Activated CD8-positive, alpha-beta memory T cell treated with anti-CD3 and anti-CD28 coated beads, Interleukin-2, amount 50 U/mL, for 48 hours (primary cell): ENCODE measurements around the gene SKAP1.
"Not testable (repeated sequence)": the region's sequence is repeated elsewhere in the genome, so short reads cannot be mapped to it uniquely, and the experiment has no call there.

ENCODE experiments used
- DNase-seq: peaks from one replicate; pipeline ENCODE4 v3.0.0-alpha.2; 2020

SKAP1 gene

GRCh38 chr17:48276776-48277175 lies 153.2 kb downstream of the SKAP1 start:
- DNase-seq = no peak

- no peak for DNase-seq
Measured at GRCh38 chr17:48270899-48271298, 159.1 kb downstream of the SKAP1 start.

DNA sequence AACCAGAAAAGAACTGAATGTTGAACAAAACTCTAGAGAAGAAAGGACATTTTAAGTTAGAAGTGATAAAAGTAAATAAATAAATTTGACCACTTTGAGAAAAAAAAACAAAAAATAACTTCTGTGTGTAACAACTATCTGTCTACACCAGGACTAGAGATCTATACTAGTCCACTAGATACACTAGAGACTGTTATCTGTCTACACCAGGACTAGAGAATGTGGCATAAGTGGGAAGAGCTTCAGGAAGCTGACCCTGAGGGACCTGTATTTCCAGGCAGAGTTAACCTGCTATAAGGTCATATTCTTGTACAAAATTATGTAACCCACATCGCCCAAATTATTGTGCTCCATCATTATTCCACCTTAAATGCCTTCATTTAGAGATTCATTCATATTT lies 160.8 kb downstream of the SKAP1 start:
- DNase-seq = no peak

- no peak for DNase-seq
Measured at GRCh38 chr17:48263731-48264035, 166.3 kb downstream of the SKAP1 start.

DNA sequence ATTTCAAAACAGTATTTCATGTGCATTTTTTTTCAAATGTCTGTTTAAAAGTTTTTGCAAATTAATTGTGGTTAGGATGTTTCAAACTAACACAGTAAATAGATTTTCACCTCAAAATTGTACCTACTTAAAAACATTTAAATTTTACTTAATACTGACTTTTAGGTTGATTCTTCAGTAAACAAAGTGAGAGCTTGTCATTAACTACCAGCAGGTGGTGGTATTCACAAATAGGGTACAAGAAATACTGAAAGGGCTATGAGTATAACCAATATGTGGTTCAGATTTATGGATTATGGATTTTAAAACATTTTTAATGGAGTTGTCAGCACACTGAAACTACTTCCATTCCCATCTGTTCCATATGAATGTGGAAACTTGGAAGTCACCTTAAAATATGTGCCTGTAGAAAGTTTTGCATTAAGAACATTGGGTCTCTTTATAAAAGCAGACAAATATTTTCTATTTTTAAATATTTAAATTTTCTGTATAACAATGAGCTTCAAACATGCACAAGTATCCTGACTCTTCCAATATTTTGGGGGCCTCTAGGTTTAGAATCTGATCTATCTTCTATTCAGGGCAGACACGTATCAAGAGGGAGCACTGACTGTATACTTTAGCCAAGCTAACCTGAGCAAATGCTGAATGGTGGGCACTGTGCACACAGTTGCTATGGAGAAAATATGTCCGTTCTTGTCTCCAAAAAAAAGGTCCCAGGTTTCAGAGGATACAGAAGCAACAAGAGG lies 166.9 kb downstream of the SKAP1 start:
- DNase-seq = no peak

GRCh38 chr17:48261297-48261880 lies 168.6 kb downstream of the SKAP1 start:
- DNase-seq = no peak

DNA sequence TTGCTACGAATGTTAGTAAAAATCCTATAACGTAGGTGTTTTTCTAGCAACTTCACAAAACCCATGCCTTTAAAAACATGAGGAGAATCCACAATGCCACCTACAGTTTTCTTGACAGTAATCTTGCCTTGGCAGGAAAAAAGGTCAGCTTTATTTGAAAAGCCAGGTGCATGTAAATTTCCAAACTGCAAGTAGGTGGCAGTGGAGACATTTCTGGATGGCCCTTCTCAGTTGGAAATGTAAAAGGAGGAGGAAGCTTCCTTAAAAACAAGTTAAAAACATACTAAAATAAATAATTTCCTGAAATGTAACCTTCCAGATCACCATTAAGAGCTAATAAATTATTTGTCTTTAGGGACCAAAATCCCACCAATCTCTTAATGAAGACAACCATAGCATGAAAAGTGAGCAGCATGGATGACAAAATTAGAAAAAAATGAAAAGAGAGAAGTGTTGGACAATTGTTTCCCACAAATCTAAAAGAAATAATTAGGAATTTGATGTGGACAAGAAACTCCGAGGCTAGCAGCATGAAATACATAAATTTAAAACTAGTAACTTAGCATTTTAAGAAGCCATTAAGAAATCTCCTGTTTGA lies 170.2 kb downstream of the SKAP1 start:
- no peak for DNase-seq

GRCh38 chr17:48258331-48258730 lies 171.7 kb downstream of the SKAP1 start:
- DNase-seq = no peak

DNA sequence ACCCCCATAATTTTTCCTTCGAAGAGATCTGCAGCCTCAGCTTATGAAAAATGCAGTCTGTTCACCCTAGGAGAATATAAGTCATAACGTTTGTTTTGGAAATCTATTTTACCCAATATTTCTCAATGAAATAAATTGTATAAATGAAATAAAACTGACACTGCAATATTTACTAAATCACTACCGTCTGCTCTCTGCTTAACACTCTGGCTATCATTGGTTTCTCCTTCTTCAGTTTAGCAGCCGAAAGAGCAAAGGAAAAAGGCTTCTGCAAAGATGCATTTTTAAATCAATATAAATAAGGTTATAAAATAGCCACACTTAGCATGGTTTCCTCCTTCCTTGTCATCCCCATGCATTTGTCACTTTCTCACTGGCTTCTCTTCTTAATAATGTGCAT lies 174.3 kb downstream of the SKAP1 start:
- no peak for DNase-seq

DNA sequence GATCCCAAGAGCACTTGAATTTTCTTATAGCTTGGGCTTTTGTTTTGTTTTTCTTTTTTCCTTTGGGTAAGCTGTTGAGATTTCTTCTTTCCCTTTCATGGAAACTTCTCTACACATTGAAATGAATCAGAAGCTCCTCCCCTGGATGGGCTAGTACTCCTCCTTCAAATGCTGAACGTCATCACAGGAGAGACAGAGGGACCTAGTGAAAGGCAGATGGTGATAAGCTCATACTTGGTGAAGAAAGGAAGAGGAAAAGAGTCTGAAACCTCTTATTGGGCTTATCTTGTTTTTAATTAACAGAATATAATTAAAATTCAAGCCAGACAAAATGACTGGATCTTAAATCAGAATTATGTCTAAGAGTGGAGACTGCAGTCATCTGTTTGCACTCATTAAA lies 175.1 kb downstream of the SKAP1 start:
- no peak for DNase-seq

- no peak for DNase-seq
Measured at GRCh38 chr17:48253975-48254374, 176.0 kb downstream of the SKAP1 start.

DNA sequence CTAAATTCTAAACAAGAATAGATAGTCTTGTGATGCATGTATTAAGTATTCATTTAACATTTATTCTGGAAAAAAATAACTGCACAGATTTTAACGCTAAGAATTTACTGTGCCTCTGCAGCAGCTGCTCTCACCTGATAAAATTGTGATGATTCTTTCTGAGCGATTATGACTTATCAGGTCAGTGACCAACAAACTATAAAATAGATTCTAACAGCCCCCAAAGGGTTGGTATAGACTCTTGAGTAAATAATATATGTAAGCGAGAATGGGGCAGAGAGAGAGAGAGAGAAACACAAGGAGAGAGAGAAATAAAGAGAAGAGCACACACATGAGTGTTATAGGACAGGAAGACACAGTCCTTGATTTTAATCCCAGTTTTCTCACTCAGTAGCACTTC lies 178.1 kb downstream of the SKAP1 start:
- DNase-seq = no peak

DNA sequence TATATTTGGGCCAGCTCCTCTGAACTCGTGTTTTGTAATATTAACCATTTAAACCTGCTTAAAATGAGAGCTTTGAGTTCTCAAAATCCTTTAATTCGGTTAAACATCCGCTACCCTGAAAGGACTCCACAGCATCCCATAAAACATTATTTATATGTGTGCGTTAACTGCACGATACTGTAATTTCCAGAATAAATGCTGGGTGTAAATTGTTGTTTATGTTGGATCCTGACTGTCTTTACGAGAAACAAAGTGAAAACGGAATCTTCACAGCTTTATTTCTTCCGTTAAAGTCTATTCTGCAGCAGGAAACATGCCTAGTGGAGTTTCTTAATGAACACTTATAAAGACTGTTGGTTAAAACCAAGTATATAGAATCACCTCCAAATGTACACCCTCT lies 179.1 kb downstream of the SKAP1 start:
- no peak for DNase-seq

- not testable (repeated sequence) for DNase-seq
Measured at GRCh38 chr17:48250059-48250458, 180.0 kb downstream of the SKAP1 start.

- no peak for DNase-seq
Measured at GRCh38 chr17:48247603-48248002, 182.4 kb downstream of the SKAP1 start.

DNA sequence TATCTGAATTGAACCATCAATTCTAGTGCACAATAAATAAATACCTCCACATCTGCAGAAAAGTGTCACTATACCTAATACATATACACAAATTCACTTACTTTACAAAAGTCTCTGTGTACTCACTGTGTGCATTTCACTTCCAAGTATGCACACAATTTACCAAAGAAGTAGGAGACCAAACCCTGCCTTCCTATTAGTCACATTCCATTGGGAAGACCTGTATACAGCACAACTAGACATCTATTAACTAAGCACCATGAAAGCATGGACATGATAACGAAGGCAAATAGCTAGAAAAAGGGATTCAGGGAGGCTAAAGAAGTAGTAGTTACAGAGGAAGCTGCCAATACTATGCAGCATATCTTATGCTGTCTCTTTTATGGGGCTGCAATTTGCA lies 183.0 kb downstream of the SKAP1 start:
- no peak for DNase-seq

DNA sequence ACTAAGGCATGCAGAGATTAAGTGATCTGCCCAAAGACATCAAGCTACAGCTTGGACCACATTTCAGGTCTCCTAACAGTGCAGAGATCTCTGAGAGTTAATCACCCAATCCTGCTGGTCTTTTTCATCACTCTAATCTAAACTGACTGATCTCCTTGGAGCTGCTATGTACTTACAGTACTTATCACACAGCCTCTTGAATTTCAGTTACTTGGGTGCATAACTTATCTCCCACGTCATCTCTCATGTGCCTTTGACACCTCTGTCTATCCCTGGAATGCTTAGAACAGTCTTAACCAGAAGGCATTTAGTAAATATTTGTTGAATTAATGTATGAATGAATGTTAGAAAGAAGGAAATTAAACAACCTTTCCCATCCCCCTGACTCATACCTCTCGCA lies 183.4 kb downstream of the SKAP1 start:
- DNase-seq = no peak

DNA sequence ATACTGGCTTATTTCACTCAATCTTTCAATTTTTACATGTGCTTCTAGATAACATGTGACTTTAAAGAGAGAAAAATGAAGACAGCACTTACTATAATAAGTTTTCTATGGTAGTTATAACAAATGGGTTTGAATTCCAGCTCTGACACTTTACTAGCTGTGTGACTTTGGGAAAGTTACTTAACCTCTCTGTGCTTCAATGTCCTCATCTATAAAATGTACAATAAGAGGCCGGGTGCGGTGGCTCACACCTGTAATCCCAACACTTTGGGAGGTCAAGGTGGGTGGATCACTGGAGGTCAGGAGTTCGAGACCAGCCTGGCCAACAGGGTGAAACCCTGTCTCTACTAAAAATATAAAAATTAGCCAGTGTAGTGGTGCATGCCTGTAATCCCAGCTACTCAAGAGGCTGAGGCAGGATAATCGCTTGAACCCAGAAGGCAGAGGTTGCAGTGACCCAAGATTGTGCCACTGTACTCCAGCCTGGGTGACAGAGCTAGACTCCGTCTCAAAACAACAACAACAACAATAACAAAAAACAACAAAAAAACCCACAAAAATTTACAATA lies 184.5 kb downstream of the SKAP1 start:
- DNase-seq = not testable (repeated sequence)

DNA sequence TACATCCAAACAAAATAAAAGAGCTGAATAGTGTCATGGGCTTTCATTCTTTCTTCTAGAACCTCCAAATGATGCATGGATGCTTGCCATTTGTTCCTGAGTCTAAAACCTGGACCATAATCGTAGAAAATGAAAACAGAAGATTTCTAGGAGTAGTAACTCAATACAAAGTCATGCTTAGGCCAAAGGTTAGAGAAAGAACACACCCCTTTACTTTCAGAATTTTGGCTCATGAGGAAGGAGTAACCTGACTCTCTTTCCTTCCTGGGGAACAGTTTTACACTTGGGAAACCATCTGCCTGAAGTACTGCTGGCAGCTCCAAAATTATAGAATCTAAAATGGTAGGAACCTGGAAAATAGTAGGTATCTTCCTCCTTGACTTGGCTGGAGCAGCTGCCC lies 185.2 kb downstream of the SKAP1 start:
- no peak for DNase-seq

- DNase-seq = no peak
Measured at GRCh38 chr17:48244121-48244711, 185.8 kb downstream of the SKAP1 start.

- no peak for DNase-seq
Measured at GRCh38 chr17:48241770-48242497, 188.1 kb downstream of the SKAP1 start.

GRCh38 chr17:48241131-48241591 lies 188.9 kb downstream of the SKAP1 start:
- peak; percentile 57 for DNase-seq

DNA sequence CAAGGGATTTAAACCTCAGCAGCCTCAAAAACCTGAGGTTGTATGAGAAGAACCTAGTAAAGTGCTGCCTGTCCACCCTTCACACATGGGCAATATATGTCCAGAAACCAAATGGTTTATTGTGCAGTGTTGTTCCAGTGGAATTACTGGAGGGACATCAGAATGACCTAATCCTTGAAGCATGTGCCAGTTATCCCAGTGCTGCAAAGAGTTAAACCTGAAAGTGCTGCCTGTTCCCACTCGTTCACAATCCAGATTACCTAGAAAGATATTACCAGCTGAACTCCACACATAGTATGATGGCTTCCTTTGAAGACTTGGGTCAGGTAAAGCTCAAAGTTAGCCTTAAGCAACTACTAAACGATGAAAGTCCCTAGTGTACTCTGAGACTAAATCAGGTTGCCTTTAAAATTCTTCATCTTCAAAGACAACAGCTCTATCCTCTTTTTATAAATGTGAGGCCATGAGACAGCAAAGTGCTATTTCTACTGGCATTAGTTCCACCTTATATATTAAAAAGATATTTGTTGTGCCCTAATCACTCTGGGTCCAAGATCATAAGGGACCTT lies 189.4 kb downstream of the SKAP1 start:
- no peak for DNase-seq
